ENCODE data around the gene GPATCH1. TPM values are rescaled to one million over a fixed set of nuclear protein-coding genes. Genes with fewer than 3 reads are reported as not detected.

GPATCH1 gene
- total RNA-seq, 1 experiment from 2014 or later, result 7.8 TPM

GRCh38 chr19:33158365-33158764, 77.4 kb downstream of the GPATCH1 start:
- Histone ChIP-seq H3K9me2 (ENCODE audit: insufficient read depth) (no peaks in the 10 kb centered on the region), H3K9ac (ENCODE audit: low read length) (no peak overlapping the region), H3K27ac (ENCODE audit: low read depth, low read length) (no peak overlapping the region), H3K4me3 (replicated peaks in 1 of 2; ENCODE audit: low read depth in 1 of 2, low read length in 2 of 2) (no peak overlapping the region), H3K36me3 (ENCODE audit: control insufficient read depth in 1 of 2, insufficient read depth in 2 of 2, low read length in 2 of 2) (no peaks in the 10 kb centered on the region), H3K9me3 (ENCODE audit: control insufficient read depth in 1 of 2, insufficient read depth in 1 of 2, low read depth in 1 of 2, low read length in 2 of 2) (no peaks in the 10 kb centered on the region), H3K4me1 (ENCODE audit: control insufficient read depth in 1 of 2, insufficient read depth in 2 of 2, low read length in 2 of 2) (no peaks in the 10 kb centered on the region), H4K20me1 (ENCODE audit: insufficient read depth) (no peaks in the 10 kb centered on the region), H2AFZ (ENCODE audit: low read depth, low read length, poor library complexity, severe bottlenecking) (no peak overlapping the region), H3K27me3 (ENCODE audit: insufficient read depth, low read length) (no peaks in the 10 kb centered on the region), H3K4me2 (ENCODE audit: low read length) (no peak overlapping the region), H3K79me2 (ENCODE audit: insufficient read depth, low read length) (no peaks in the 10 kb centered on the region)
- ChIA-PET RAD21 (ENCODE audit: low non-redundant PET in 1 of 2, low total read pairs in 2 of 2, uncharacterized antibody in 2 of 2, unreplicated experiment in 2 of 2) (no interaction called here), POLR2A (no interaction called here), CTCF (no interaction called here)
- TF ChIP-seq CTCF (IDR thresholded peaks at IDR 0.05 in 2 of 3, conservative IDR thresholded peaks at IDR 0.05 in 1 of 3; ENCODE audit: borderline replicate concordance in 1 of 3, insufficient read depth in 1 of 3, low read depth in 2 of 3, low read length in 2 of 3) (no peak), CEBPB (IDR thresholded peaks at IDR 0.05; ENCODE audit: low read depth) (no peak), REST (IDR thresholded peaks at IDR 0.05; ENCODE audit: low read depth) (no peak), ZNF274 (IDR thresholded peaks at IDR 0.05; ENCODE audit: low read depth, low read length) (no peak), TCF7L2 (IDR thresholded peaks at IDR 0.05; ENCODE audit: borderline replicate concordance, extremely low read depth, insufficient read depth, insufficient read length) (no peak), POLR2AphosphoS5 (IDR thresholded peaks at IDR 0.05; ENCODE audit: low read depth, low read length) (no peak)
- intact Hi-C loops (cut with micrococcal nuclease), result no loop called here
- no TSS peak for BruUV-seq (replicated peaks)
- DNase-seq (ENCODE audit: low read depth, low spot score), result no peak
- no peak for ATAC-seq
